NCI-H748 (cell line): ENCODE data around the gene ARHGEF16.

Experiments
- DNase-seq: peaks from one replicate; lab custom pipeline; 2025; ENCODE audit not compliant: unreplicated experiment; lab: John Stamatoyannopoulos, UW

The ARHGEF16 gene

DNA sequence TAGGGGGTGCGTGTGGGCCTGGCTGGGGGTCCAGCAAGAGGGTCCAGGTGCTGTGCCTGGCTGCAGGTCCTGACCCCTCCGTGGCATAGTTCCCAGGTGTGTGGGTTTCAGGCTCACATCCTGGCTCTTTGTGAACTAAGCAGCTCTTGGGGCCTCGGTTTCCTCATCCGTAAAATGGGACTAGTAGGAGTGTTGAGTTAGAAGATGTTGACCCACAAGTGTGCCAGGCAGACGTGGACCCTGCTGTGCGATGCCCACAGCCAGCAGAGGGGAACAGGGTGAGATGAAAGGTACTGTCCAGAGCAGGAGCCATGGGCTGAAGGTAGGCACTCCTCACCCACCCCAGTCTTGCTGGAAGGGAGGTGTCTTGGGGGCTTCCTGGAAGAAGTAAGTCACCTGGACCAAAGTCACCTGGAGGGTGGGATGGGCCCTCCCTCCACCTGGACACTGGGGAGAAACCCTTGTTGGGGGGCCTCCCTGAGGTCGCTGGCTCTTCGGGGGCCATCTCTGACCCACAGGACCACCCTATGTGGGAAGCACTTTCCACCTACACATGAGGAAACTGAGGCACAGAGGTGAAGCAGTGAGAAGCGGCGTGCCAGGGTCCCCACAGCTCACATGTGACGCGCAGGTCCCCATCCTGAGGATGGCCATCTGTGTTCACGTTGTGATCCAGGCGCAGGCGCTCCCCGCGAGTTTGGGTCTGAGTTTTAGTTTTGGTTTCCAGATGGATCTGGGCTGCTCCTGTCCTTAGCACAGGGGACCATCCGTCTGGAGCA is 1.4 kb downstream of the ARHGEF16 start:
- no peak for DNase-seq

DNA sequence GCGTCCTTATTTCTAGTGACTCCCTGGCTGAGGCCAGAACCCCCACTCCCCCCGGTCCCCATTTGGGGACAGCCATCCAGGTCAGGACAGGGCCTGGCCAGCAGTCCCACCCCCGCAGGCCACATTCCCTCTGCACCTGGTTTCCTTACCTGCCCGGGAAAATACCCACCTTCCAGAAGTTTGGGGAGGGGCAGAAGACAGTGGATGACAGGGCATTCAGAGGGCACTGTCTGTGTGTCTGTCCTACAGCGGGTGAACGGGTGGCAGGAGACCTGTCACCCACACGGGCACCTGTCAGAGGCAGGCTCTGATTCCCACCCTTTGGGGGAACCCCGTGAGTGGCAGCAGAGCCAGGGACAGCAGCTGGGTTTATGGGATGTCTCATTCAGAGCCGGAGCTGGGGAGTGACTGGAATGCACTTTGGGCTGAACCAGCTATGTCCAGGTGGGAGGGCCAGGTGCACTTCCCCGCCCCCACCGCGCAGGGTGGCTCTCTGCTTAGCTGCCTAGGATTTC is 2.0 kb downstream of the ARHGEF16 start:
- DNase-seq, result no peak

DNA sequence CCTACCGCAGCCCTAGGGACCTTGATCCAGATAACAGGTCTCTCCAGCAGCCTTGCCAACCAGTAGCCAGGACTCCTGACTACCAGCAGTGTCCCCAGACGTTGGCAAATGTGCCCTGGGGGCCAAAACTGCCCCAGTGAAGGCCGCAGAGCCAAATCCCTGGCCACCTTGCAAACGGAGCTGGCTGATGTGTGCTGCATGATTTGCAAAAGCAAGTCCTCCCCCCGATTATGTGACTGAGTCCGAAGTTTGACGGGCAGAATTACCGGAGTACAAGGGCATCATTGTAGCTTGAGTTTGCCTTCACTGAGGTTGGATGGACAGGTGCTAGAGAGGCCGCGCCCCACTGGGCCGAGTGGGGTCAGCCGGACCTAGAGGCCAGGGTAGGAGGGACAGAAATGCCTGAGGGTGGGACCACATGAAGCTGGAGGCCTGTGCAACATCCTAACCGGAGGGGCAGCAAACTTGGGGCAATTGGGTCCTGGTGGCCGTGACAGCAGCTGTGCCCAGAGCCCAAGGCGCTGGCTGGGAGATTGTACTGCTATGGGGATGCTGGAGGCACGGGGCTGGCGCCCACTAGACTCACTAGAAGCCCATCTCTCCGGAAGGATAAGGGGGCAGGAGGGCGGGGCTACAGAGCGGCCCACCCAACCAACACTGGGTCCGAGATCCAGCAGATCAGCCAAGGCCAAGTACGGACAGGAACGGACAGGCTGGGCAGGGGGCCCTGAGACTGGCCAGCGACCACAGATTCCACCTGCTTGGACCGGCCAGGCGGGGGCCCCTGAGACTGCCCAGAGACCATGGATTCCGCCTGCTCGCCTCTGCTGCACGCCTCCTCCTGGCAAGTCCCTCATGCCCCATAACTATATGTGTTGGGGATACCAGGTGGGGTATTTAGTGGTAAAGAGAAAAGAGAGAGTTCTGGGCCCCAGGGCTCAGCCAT is 2.8 kb downstream of the ARHGEF16 start:
- no peak for DNase-seq

DNA sequence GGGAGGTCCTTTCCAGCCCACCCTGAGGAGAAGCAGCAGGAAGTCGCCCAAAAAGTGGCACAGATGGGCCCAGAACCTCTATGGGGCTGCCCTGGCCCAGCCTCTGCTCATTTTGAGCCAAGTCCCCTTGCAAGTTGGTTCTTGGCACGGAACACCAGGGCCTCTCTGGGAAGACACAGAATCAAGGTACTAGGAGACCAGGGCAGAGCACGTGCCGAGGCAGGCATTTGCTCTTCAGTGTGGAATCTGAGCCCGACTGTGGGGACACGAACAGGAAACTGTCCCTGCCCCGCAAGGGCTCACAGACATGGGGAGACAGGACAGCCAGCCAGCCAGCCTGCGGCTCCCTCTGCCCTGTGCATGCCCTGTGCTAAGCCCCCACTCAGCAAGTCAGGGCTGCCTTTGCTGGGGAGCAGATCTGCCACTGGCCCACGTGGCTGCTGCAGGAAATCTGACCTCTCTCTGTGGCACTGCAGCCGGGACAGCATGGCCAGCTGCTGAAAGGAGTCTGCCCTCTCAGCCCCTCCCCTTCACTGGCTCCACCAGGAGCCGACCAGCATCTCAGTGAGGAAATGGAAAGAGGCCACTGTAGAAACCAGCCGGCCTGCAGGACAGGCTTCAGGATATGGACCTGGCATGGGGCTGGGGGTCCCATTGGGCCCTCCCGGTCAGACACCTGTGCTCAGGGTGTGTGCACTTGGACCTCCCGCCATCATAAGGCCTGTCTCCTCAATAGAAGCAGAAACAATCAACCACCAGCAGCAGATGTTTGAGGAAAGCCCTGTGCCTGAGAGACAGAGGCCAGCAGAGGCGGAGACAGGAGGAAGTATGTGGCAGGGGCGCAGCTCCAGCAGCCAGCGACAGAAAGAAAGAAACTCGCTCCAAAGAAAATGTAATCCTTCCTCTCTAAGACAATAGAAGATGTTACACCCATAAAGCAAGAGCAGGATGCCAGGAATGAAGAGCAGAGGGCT is 3.7 kb downstream of the ARHGEF16 start:
- DNase-seq, result no peak

DNA sequence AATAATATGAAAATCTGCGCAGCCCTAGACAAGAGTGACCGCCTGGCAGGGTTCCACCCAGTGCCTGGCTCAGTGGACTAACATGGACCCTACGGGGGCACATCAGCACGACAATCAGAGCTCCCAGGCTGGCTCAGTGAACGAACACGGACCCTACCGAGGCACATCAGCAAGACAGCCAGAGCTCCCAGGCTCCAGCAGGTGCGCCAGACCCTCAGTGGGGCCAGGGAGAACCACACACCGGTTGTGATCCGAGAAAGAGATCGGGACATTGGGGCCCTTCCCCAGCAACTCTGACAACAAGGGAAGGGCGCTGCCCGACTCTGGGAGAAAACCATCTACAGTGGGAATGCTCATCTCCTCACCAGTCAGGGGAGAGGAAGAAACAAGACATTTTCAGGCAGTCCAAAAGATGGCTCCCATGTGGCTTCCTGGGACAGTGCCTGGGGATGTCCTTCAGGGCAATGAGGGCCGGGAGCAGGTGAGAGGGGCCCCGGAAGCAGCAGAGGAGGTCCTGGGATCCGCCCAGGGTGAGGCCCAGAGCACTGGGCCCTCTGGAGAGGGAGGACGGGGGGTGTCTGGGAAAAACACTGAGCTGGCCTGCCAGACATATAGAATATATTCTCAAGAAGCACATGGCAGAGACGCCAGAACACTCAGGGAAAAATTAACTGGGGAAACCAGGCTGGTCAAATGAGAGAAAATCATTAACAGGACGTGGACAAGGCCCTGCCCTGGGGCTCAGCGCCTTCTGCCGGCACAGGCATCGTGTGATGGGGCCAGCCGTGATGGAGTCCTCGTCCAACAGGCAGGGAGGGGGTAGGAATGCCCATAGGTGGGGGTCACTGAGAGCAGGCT is 4.8 kb downstream of the ARHGEF16 start:
- no peak for DNase-seq

DNA sequence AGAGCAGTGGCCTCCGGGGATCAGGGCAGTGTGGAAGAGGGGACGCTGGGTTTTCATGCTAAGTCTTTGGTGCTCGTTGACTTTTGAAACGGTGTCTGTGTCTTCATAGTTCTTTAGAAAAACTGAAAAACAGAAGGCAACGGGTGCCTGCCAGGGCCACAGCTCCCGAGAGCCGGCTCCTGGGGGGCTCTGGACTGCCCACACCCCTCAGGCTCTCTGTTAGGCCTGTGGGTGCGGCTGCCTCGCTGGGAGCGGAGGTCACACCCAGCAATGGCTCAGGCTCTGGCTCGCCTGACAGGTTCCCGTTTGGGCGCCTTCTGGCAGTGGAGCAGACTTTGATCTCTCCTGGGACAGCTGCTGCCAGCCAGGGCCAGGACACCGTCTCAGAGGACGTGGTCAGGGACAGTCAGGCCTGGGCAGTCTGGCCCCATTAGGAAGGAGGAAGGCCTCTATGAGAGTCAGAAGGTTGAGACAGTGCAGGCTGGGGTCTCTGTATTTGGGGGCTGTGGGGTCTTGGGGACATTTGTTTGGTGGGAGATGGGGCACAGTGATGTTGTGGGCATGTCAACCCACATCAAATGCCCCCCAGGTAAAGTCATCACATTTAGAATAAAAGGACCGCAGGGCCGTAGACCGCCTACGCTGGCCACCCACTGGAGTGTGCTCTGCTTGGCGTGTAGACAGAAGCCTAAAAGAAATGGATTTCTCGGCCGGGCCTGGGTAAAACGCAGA is 5.6 kb downstream of the ARHGEF16 start:
- DNase-seq, result no peak

DNA sequence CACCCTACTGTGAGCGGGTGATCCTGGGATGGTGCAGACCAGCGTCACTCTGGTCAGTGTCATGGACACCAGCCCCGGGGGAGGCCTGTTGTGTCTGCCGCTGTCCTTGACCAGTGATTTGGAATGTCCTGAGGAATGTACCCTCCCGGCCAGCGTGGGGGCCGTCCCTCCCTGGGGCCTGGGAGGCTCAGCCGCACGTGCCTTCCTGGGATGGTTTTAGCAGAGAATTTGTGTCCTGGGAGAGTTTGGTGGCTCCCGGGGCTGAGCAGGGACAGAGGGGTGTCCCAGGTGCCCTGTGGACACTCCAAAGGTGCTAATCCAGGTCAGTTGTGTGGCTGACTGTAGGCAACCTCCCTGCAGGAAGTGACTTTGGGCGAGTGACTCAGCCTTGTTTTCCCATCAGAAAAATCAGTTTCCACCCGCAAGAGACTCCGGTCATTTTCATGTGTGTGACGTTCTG is 6.2 kb downstream of the ARHGEF16 start:
- DNase-seq, result no peak

DNA sequence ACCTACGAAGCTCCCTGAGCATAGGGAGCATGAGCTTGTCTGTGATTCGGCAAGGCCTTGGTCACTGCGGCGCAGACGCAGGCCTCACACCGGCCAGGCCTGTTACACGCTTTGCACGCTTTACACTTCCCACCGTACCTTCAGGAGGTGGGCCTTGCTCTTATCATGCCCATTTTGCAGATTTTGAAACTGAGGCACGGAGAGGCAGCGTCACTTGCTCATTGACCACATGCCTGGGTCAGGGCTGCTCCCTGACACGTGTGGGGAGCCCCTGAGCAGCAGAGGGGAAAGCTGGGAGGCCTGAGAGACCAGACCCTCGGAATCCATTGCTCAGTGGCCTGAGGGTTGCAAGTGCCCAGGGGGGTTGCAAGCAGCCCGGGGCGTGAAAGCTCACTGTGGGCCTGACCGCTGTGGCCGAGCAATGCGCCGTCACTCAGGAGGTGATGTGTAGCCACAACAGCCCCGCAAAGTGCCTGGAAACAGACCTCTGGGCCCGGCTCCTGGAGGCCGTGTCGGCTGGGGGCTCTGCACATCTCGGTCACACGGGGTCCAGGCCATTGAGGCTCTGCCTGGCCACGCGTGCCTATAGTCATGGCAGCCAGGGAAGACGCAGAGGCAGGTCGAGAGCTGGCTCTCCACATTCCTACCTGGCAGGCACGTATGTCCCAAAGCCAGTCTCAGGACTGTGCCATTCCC is 6.9 kb downstream of the ARHGEF16 start:
- DNase-seq, result no peak

DNA sequence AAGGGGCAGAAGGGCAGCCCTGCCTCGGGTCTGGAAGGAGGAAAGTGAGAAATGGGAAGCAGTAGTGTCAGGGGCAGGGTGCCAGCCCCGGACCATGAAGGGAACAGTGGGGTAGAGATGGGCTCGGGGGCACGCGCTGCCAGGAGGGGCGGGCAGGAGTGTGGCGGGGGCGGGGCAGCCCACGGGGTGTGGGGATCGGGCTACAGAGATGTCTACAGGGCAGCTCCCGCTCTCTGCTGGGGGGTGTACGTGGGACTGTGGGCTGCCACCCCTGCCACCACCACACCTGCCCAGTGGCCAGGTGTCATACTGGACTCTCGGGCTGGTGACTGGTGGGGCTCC is 7.4 kb downstream of the ARHGEF16 start:
- no peak for DNase-seq

DNA sequence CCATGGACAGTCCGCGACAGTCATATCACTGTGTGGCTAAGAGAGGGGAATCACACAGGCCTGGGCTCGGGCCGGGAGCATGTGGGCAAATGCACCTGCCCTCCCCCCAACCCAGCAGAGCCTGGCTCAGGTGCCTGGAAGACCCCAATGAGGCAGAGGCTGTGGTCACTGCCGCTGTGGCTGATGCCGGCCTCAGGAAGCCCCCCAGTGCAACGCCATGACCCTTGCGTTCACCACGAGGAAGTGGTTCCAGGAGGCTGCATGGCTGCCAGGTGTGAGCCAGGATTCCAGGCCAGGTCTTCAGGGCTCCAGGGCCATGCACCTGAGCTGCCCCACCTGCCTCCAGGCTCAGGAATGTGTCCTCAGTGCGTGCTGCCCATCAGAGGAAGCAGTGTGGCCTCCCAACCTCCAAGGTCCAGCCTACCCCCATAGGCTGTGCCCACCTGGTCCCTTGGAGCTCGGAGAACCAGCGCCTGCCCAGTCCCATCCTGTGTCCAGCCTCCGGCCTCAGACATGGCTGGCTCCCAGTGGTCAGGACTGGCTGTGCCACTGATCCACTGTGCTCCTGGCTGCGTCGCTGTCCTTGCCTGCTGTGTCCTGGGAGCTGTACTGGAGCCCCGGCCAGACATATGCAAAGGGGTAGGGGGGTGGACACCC is 8.0 kb downstream of the ARHGEF16 start:
- DNase-seq, result no peak

DNA sequence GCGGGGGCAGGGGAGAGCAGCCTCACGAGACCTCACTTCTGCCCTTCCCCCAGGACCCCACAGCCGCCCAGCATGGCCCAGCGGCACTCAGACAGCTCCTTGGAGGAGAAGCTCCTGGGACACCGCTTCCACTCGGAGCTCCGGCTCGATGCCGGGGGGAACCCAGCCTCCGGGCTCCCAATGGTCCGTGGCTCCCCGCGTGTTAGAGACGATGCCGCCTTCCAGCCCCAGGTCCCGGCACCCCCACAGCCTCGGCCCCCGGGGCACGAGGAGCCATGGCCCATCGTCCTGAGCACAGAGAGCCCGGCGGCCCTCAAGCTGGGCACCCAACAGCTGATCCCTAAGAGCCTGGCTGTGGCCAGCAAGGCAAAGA is 8.5 kb downstream of the ARHGEF16 start:
- no peak for DNase-seq

DNA sequence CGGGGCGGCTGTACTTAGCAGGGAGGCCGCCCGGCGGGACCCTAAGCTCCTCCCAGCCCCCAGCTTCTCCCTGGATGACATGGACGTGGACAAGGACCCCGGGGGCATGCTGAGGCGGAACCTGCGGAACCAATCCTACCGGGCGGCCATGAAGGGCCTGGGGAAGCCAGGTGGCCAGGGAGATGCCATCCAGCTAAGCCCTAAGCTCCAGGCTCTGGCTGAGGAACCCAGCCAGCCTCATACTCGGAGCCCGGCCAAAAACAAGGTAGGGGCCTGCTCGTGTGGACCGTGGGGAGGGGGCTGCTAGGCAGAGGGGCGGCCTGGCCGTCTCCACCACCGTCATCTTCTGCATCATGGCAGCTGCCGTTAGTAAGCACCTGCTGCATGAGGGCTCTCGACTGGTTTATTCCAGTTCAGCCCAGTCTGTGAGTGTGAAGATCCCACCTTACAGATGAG is 9.0 kb downstream of the ARHGEF16 start:
- no peak for DNase-seq

DNA sequence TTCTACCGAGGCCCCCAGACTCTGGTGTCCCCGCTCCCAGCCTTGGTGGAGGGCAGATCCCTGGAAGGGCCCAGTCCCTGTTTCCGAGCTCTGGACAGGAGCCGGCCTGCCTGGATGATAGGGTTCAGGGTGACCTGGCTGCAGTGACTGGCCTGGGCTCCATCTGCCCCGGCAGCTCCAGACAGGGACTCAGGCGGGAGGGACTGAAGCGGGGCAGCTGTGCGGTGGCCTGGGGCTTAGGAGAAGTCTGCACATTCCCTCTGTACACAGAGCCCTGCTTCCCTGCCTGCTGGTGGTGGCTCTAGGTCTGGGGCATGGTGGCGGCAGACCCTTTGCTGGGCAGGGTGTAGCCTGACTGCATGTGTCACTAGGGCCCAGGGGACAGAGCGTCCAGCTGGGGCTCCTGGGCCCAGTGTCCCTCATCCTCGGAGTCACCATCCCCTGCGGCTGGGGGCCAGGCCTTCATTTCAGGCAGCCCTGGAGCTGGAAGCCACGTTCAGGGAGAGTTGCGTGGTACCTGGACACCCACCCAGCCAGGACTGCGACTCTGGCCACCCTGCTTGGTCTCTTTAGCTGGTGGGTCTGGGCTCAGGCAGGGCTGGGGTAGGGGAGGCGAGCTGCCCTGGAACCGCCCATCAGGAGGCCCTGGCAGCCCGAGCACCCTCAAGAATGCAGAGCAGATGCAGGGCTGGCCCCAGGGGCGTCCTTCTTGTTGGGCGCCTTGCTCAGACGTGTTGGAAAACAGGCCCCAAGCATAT is 9.6 kb downstream of the ARHGEF16 start:
- DNase-seq, result no peak

DNA sequence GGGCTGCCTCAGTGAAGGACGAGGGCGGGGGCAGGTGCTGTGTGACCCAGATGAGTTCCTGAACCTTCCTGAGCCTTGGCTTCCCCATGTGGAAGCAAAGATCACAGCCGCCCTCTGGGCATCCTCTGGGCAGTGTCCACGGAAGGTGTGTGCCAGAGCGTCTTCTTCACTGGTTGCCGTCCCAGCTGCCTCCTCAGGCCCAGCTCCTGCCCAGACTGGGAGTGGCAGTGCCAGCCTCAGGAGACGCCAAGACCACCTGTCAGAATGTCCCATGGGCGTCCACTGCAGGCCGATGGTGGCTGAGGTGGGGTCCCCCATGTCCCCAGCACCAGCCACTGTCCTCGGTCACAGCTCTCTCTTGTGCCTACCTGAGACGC is 10.2 kb downstream of the ARHGEF16 start:
- DNase-seq, result no peak

DNA sequence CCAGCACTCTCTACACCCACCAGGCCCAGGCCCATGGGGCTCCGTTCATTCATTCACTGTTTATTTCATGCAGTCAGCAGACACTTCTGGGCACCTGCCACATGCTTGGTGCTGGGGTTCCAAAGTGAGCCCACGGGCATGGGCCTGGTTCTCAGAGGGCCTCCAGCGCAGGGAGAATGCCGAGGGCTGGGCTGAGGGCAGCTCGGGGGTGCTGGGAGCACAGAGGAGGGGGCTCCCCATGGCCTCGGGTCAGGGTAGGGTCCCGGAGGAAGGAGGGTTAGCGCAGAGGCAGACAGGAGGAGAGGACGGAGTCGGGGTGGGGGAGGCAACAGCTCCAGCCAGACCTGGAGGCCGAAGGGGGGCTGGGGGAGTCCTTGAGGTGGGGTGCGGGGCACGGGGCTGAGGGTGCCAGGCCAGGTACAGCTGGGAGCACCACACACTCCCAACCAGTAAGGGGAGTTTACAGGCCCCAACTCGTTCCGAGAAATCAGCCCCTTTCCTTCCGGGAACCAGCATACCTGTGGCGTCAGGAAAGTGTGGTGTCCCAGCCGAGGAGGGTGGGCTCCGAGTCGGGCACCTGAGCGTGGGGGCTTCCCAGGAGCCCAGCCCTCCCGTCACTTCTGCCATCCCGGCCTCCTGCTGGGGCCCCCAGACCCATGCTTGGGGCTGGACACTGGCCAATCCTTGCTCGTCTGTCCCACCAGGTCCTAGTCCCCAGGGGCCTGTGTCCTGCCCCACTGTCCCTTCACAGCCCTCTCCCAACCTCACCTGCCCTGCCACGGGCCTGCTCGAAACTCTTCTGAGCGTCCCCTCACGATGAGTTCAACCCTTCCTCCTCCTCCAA is 10.8 kb downstream of the ARHGEF16 start:
- no peak for DNase-seq

DNA sequence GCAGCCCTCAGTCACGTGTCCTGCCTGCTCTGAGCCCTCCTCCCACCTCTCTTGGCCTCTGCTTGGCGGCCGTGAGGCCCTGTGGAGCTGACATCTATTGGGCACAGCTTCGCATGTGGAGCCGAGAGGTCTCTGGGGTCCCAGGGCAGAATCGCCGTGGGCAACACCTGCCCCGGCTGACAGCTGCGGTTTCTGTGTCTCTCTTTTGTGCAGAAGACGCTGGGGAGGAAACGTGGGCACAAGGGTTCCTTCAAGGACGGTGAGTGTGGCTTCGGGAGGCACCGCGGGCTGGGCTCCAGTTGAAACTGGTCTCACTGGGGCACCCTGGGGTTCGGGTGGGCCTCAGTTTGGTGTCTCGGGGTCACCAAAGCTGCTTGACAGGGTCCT is 11.5 kb downstream of the ARHGEF16 start:
- no peak for DNase-seq
